H1 (cell line): ENCODE measurements around the gene CCL28. TPM values are rescaled to one million over a fixed set of nuclear protein-coding genes. Genes with fewer than 3 reads are reported as not detected.

Experiments used
- CTCF ChIA-PET: fragments of 300-600 bp; sonication (Branson Sonifier 250); formaldehyde crosslinking; loops from one replicate; lab custom pipeline; 2021; ENCODE audit not compliant: partially characterized antibody; lab: Charles Lee
- POLR2A ChIA-PET: fragments of 300-600 bp; sonication (Branson Sonifier 250); formaldehyde crosslinking; loops from one replicate; lab custom pipeline; 2021; ENCODE audit warnings: inconsistent platforms; ENCODE audit not compliant: partially characterized antibody; lab: Charles Lee
- DNase-seq, 2 experiments: peaks; one replicate each; pipeline versions ENCODE4 v3.0.0 to v3.0.0-alpha.2; 2010 to 2022; ENCODE audit warnings: low spot score in 2 of 2, low read depth in 1 of 2, mixed read lengths in 1 of 2
- FAIRE-seq: peaks from 2 replicates; lab custom pipeline; 2011; peaks lifted over from hg19 to GRCh38; lab: Jason Lieb, UNC
- H2AFZ ChIP-seq: 2 replicates; pipeline ENCODE4 v1.8.1; 2012; ENCODE audit warnings: low read length, inconsistent platforms
- H2AK5ac ChIP-seq: 2 replicates; pipeline ENCODE4 v1.6.1; 2013; ENCODE audit warnings: low read depth, low read length
- H2BK120ac ChIP-seq: replicated peaks from 2 replicates; pipeline ENCODE3; 2013; ENCODE audit warnings: low read depth, low read length, inconsistent platforms
- H2BK12ac ChIP-seq: 2 replicates; pipeline ENCODE4 v1.6.1; 2013; ENCODE audit warnings: low read depth, low read length
- H2BK15ac ChIP-seq: 2 replicates; pipeline ENCODE4 v1.6.1; 2013; ENCODE audit warnings: low read length
- H2BK20ac ChIP-seq: 2 replicates; pipeline ENCODE4 v1.6.1; 2013; ENCODE audit warnings: low read length
- H2BK5ac ChIP-seq: 2 replicates; pipeline ENCODE4 v1.6.1; 2013; ENCODE audit warnings: low read depth, low read length
- H3K14ac ChIP-seq: 2 replicates; pipeline ENCODE4 v1.6.1; 2013; ENCODE audit warnings: inconsistent platforms; ENCODE audit not compliant: insufficient read length
- H3K18ac ChIP-seq: 2 replicates; pipeline ENCODE4 v1.6.1; 2013; ENCODE audit warnings: low read length; ENCODE audit errors: extremely low read depth
- H3K23ac ChIP-seq: 2 replicates; pipeline ENCODE4 v1.6.1; 2013; ENCODE audit warnings: inconsistent platforms; ENCODE audit not compliant: insufficient read length
- H3K23me2 ChIP-seq: 2 replicates; pipeline ENCODE4 v1.6.1; 2013; ENCODE audit warnings: low read depth, low read length
- H3K27ac ChIP-seq: 2 replicates; pipeline ENCODE4 v1.6.1; 2011; ENCODE audit warnings: low read depth, low read length, inconsistent platforms
- H3K27me3 ChIP-seq, 4 experiments: replicated peaks in 1 of 4; 1 replicate in 1 of 4; 2 replicates in 3 of 4; pipeline versions ENCODE4 v1.6.1 to v1.8.1; 2011 to 2013; ENCODE audit warnings: low read length in 3 of 4, mild to moderate bottlenecking in 3 of 4, inconsistent platforms in 2 of 4, mixed read lengths in 2 of 4, moderate library complexity in 1 of 4; ENCODE audit not compliant: control insufficient read depth in 3 of 4, insufficient read depth in 3 of 4; ENCODE audit errors: extremely low read depth in 1 of 4
- H3K36me3 ChIP-seq, 4 experiments: 2 replicates each; pipeline versions ENCODE4 v1.6.1 to v1.8.1; 2011 to 2013; ENCODE audit warnings: mild to moderate bottlenecking in 4 of 4, low read length in 3 of 4, moderate library complexity in 2 of 4, control low read depth in 1 of 4, inconsistent platforms in 1 of 4; ENCODE audit not compliant: insufficient read depth in 4 of 4, control insufficient read depth in 2 of 4
- H3K4ac ChIP-seq: replicated peaks from 2 replicates; pipeline ENCODE3; 2013; ENCODE audit warnings: low read length, low read depth, mixed read lengths, inconsistent platforms; ENCODE audit not compliant: insufficient read length
- H3K4me1 ChIP-seq, 4 experiments: replicated peaks in 1 of 4; 1 replicate in 1 of 4; 2 replicates in 3 of 4; pipeline versions ENCODE4 v1.6.1 to v1.8.1; 2011 to 2013; ENCODE audit warnings: low read length in 3 of 4, inconsistent platforms in 2 of 4, mixed read lengths in 1 of 4; ENCODE audit not compliant: insufficient read depth in 4 of 4, control insufficient read depth in 3 of 4
- H3K4me2 ChIP-seq, 2 experiments: 2 replicates each; pipeline versions ENCODE4 v1.6.1 to v1.8.1; 2011 to 2013; ENCODE audit warnings: low read depth in 2 of 2, low read length in 2 of 2, control low read depth in 1 of 2, inconsistent platforms in 1 of 2, mild to moderate bottlenecking in 1 of 2; ENCODE audit not compliant: insufficient read depth in 1 of 2
- H3K4me3 ChIP-seq, 4 experiments: fragments of 200-600, 300-600 bp in 1 of 4; sonication (generic), shearing (Covaris generic), sonication (Bioruptor Twin) in 1 of 4; 2 replicates each; pipeline versions ENCODE4 v1.5.1 to v1.8.1; 2011 to 2016; ENCODE audit warnings: low read length in 4 of 4, low read depth in 3 of 4, control low read depth in 2 of 4, inconsistent platforms in 2 of 4, mild to moderate bottlenecking in 2 of 4, mixed read lengths in 1 of 4, moderate library complexity in 1 of 4; ENCODE audit not compliant: insufficient read depth in 2 of 4; ENCODE audit errors: extremely low read depth in 1 of 4
- H3K56ac ChIP-seq: replicated peaks from 2 replicates; pipeline ENCODE3; 2013; ENCODE audit warnings: low read depth, mild to moderate bottlenecking, mixed read lengths, low read length, inconsistent platforms; ENCODE audit not compliant: insufficient read length
- H3K79me1 ChIP-seq: 2 replicates; pipeline ENCODE4 v1.6.1; 2013; ENCODE audit warnings: low read depth, low read length, control low read depth
- H3K79me2 ChIP-seq, 2 experiments: 2 replicates each; pipeline versions ENCODE4 v1.6.1 to v1.8.1; 2012 to 2013; ENCODE audit warnings: low read length in 2 of 2, mild to moderate bottlenecking in 2 of 2, inconsistent platforms in 1 of 2; ENCODE audit not compliant: insufficient read depth in 2 of 2, control insufficient read depth in 1 of 2
- H3K9ac ChIP-seq, 4 experiments: replicated peaks in 1 of 4; 1 replicate in 1 of 4; 2 replicates in 3 of 4; pipeline versions ENCODE4 v1.6.1 to v1.8.1; 2011 to 2013; ENCODE audit warnings: low read depth in 3 of 4, low read length in 3 of 4, control low read depth in 2 of 4, mild to moderate bottlenecking in 2 of 4, moderate library complexity in 2 of 4, inconsistent platforms in 1 of 4; ENCODE audit errors: extremely low read depth in 1 of 4
- H3K9me3 ChIP-seq, 2 experiments: 2 replicates each; pipeline versions ENCODE4 v1.6.1 to v1.8.1; 2012 to 2013; ENCODE audit warnings: mild to moderate bottlenecking in 2 of 2, moderate library complexity in 2 of 2, control low read depth in 1 of 2, inconsistent platforms in 1 of 2, low read depth in 1 of 2, low read length in 1 of 2, mixed read lengths in 1 of 2; ENCODE audit not compliant: insufficient read depth in 2 of 2
- H4K20me1 ChIP-seq, 2 experiments: replicated peaks in 1 of 2; 2 replicates each; pipeline versions ENCODE3 to v1.8.1; 2011 to 2013; ENCODE audit warnings: inconsistent platforms in 2 of 2, low read length in 2 of 2, mild to moderate bottlenecking in 1 of 2; ENCODE audit not compliant: insufficient read depth in 2 of 2, control insufficient read depth in 1 of 2
- H4K5ac ChIP-seq: 2 replicates; pipeline ENCODE4 v1.6.1; 2013; ENCODE audit warnings: low read length, low read depth, mixed read lengths, inconsistent platforms; ENCODE audit not compliant: insufficient read length
- H4K8ac ChIP-seq: 2 replicates; pipeline ENCODE4 v1.8.0; 2013; ENCODE audit warnings: mild to moderate bottlenecking, moderate library complexity, low read length, inconsistent platforms; ENCODE audit not compliant: insufficient read depth; ENCODE audit errors: extremely low read depth
- H4K91ac ChIP-seq: replicated peaks from 2 replicates; pipeline ENCODE3; 2013; ENCODE audit warnings: low read length, mixed read lengths, inconsistent platforms; ENCODE audit not compliant: insufficient read length
- CTBP2 ChIP-seq: IDR thresholded peaks from 2 replicates; pipeline ENCODE4 v1.7.0; 2011; ENCODE audit warnings: borderline replicate concordance, mild to moderate bottlenecking, moderate library complexity, mixed read lengths, low read length; ENCODE audit not compliant: insufficient read depth, insufficient read length
- E2F6 ChIP-seq: IDR thresholded peaks from 2 replicates; pipeline ENCODE4 v1.6.1; 2012; ENCODE audit warnings: inconsistent platforms
- GABPA ChIP-seq: IDR thresholded peaks from 2 replicates; pipeline ENCODE4 v1.6.1; 2011; ENCODE audit warnings: mild to moderate bottlenecking, low read length, moderate library complexity, borderline replicate concordance; ENCODE audit not compliant: insufficient read depth
- HDAC2 ChIP-seq, 2 experiments: fragments of 300-600 bp in 1 of 2; sonication (generic) in 1 of 2; IDR thresholded peaks; 2 replicates each; pipeline ENCODE4 v1.6.1; 2011 to 2012; ENCODE audit warnings: low read depth in 2 of 2, low read length in 2 of 2, mild to moderate bottlenecking in 2 of 2, moderate library complexity in 2 of 2, borderline replicate concordance in 1 of 2, inconsistent platforms in 1 of 2
- NANOG ChIP-seq: IDR thresholded peaks from 2 replicates; pipeline ENCODE4 v1.6.1; 2011; ENCODE audit warnings: low read length, low read depth, mild to moderate bottlenecking, inconsistent platforms; ENCODE audit not compliant: insufficient read depth, poor library complexity, severe bottlenecking
- NRF1 ChIP-seq: IDR thresholded peaks from 2 replicates; pipeline ENCODE4 v1.6.1; 2011; ENCODE audit warnings: mild to moderate bottlenecking, low read depth, low read length, improper control_type of control experiment
- POLR2A ChIP-seq, 2 experiments: IDR thresholded peaks; 1 replicate in 1 of 2; 2 replicates in 1 of 2; pipeline ENCODE4 v1.6.1; 2011; ENCODE audit warnings: low read depth in 2 of 2, low read length in 2 of 2, mild to moderate bottlenecking in 2 of 2; ENCODE audit errors: control extremely low read depth in 1 of 2
- POLR2AphosphoS5 ChIP-seq: IDR thresholded peaks from 2 replicates; pipeline ENCODE4 v1.6.1; 2011; ENCODE audit warnings: low read depth, low read length
- RAD21 ChIP-seq, 2 experiments: IDR thresholded peaks in 1 of 2; conservative IDR thresholded peaks in 1 of 2; 2 replicates each; pipeline ENCODE4 v1.6.1; 2011; ENCODE audit warnings: low read depth in 2 of 2, low read length in 2 of 2, improper control_type of control experiment in 1 of 2, inconsistent platforms in 1 of 2, mild to moderate bottlenecking in 1 of 2, moderate library complexity in 1 of 2
- SUZ12 ChIP-seq: fragments of 200-600 bp; sonication (generic); IDR thresholded peaks from 2 replicates; pipeline ENCODE4 v1.6.1; 2012; ENCODE audit warnings: mild to moderate bottlenecking, inconsistent platforms, low read length, moderate library complexity, mixed read lengths
- TAF7 ChIP-seq: optimal IDR thresholded peaks from 2 replicates; pipeline ENCODE3; 2011; ENCODE audit warnings: low read depth, mild to moderate bottlenecking, inconsistent platforms, low read length, moderate library complexity, borderline replicate concordance
- WGBS, 2 experiments: shearing (Covaris generic) in 1 of 2; methylation state at CpG; one replicate each; pipeline versions ENCODE4 v1.1.6 to v1.1.7; 2013 to 2015; ENCODE audit warnings: low lambda C conversion rate in 2 of 2, mixed read lengths in 2 of 2, inconsistent platforms in 1 of 2, low coverage in 1 of 2, missing lambda C conversion rate in 1 of 2; ENCODE audit not compliant: insufficient replicate concordance in 2 of 2, insufficient coverage in 1 of 2, insufficient read length in 1 of 2; ENCODE audit errors: extremely low coverage in 1 of 2, missing lambda C conversion rate in 1 of 2; 5-methylcytosine and 5-hydroxymethylcytosine counted together
- polyA plus RNA-seq, 7 experiments: library from polyadenylated mRNA; depleted of rRNA in 3 of 7; stranded (reverse) in 5 of 7; unstranded in 2 of 7; fragments of >200 nt in 5 of 7; fragments of 200-250 nt in 2 of 7; gene quantifications; 1 replicate in 5 of 7; 2 replicates in 1 of 7; 4 replicates in 1 of 7; pipeline versions ENCODE4 v1.2.1 to v1.2.3, GENCODE V29; 2011 to 2013; ENCODE audit warnings: missing spikeins in 2 of 7, mixed read lengths in 2 of 7
- total RNA-seq: library from RNA; stranded (reverse); fragmentation: NEBNext Ultra II Directional; extraction: Animal tissue kit (Norgen Biotek cat#: 25700); gene quantifications from 2 replicates; pipeline ENCODE4 v1.2.1, GENCODE V29; 2021

The CCL28 gene
- total and polyA plus RNA-seq, 2 of the 8 experiments (the other 6 are each of a cell fraction or from before 2014, with no cell fraction given): 0.95 TPM; not detected in 1

GRCh38 chr5:43348207-43348606 lies 64.0 kb downstream of the CCL28 start:
- Histone ChIP-seq H2BK20ac (no peak overlapping the region), H2BK5ac (no peak overlapping the region), H3K79me1 (no peaks in the 10 kb centered on the region), H4K91ac (no peak overlapping the region), H3K79me2 (no peaks in the 10 kb centered on the region), H4K5ac (no peak overlapping the region), H3K9me3 (no peaks in the 10 kb centered on the region), H3K14ac (no peak overlapping the region)
- 92% methylated on average over 4 of the region's 4 CpGs; no CpG with 5 or more reads in 1 of the 2 experiments for WGBS, 2 experiments
- POLR2A ChIA-PET: no interaction called here
- no peak for TF ChIP-seq RAD21 (IDR thresholded peaks at IDR 0.05 in 1 of 2, conservative IDR thresholded peaks at IDR 0.05 in 1 of 2; ENCODE audit: low read depth in 2 of 2, low read length in 2 of 2)
- no peak for TF ChIP-seq HDAC2 (IDR thresholded peaks at IDR 0.05; ENCODE audit: borderline replicate concordance in 1 of 2, low read depth in 2 of 2, low read length in 2 of 2)
- TF ChIP-seq E2F6: no peak
- no peak for TF ChIP-seq POLR2AphosphoS5
- no peak for TF ChIP-seq CTBP2
- no peak for TF ChIP-seq POLR2A (IDR thresholded peaks at IDR 0.05; ENCODE audit: control extremely low read depth in 1 of 2, low read depth in 2 of 2, low read length in 2 of 2)
- no peak for TF ChIP-seq SUZ12
- no peak for TF ChIP-seq TAF7
- TF ChIP-seq NANOG: no peak
- TF ChIP-seq GABPA: no peak
- TF ChIP-seq NRF1: no peak
- TF ChIP-seq, all 59 proteins: peak for 0
- Histone ChIP-seq H2AFZ (no peak overlapping the region), H3K23ac (no peak overlapping the region), H3K9ac (no peak overlapping the region), H3K4me3 (no peak overlapping the region), H2AK5ac (no peak overlapping the region), H3K4ac (no peak overlapping the region), H3K23me2 (no peaks in the 10 kb centered on the region), H3K27ac (no peak overlapping the region), H3K18ac (no peak overlapping the region), H2BK15ac (no peak overlapping the region), H3K36me3 (no peaks in the 10 kb centered on the region), H2BK12ac (no peak overlapping the region), H2BK120ac (no peak overlapping the region), H3K4me2 (no peak overlapping the region), H4K8ac (no peak overlapping the region), H3K27me3 (no peaks in the 10 kb centered on the region), H3K4me1 (no peaks in the 10 kb centered on the region), H4K20me1 (no peaks in the 10 kb centered on the region), H3K56ac (no peak overlapping the region)
- FAIRE-seq (no peak), DNase-seq (no peak)
- CTCF ChIA-PET: interaction anchor here (0.6 to 1.3 kb wide), 3 partner anchors 9 to 108 kb away, joined by 3 read pairs; no protein-coding TSS in a partner anchor
